ENCODE results near the gene PTPN3. TPM values are rescaled to one million over a fixed set of nuclear protein-coding genes. Genes with fewer than 3 reads are reported as not detected.
A peak's percentile ranks its signal among the peaks of the same experiment; 100 is the strongest.

The PTPN3 gene
- total and polyA plus RNA-seq, 10 of the 15 experiments (the other 5 are each of a cell fraction or from before 2014, with no cell fraction given): 0.18 to 1.3 (median 0.39) TPM

GRCh38 chr9:109416135-109416706 is 81.9 kb downstream of the PTPN3 start (continued):
- no peak for TF ChIP-seq ZBTB11 (CRISPR knock-in tag; IDR thresholded peaks at IDR 0.05)
- 0 out of 2 replicates have a peak, but pooled peaks have one; percentile 50 for TF ChIP-seq BCL11A (IDR thresholded peaks at IDR 0.05; ENCODE audit: low read depth, low read length)
- TF ChIP-seq NKRF (conservative IDR thresholded peaks at IDR 0.05): no peak
- no peak for TF ChIP-seq KLF5 (IDR thresholded peaks at IDR 0.05; ENCODE audit: partially characterized antibody)
- TF ChIP-seq KAT2A (conservative IDR thresholded peaks at IDR 0.05; ENCODE audit: control insufficient read depth, low read depth, low read length): no peak
- TF ChIP-seq STAT3 (IDR thresholded peaks at IDR 0.05; ENCODE audit: low read depth, low read length): no peak
- no peak for TF ChIP-seq SRF (IDR thresholded peaks at IDR 0.05; ENCODE audit: low read depth in 2 of 2, low read length in 2 of 2)
- TF ChIP-seq E4F1 (IDR thresholded peaks at IDR 0.05; ENCODE audit: borderline replicate concordance, partially characterized antibody): no peak
- no peak for TF ChIP-seq HSF1 (IDR thresholded peaks at IDR 0.05; ENCODE audit: low read depth, low read length)
- TF ChIP-seq RCOR1 (conservative IDR thresholded peaks at IDR 0.05; ENCODE audit: low read depth, low read length): no peak
- TF ChIP-seq E2F8 (IDR thresholded peaks at IDR 0.05; ENCODE audit: low read depth, partially characterized antibody): no peak
- no peak for TF ChIP-seq SIX5 (IDR thresholded peaks at IDR 0.05; ENCODE audit: low read depth, low read length, severe bottlenecking)
- TF ChIP-seq LARP7 (IDR thresholded peaks at IDR 0.05): no peak
- no peak for TF ChIP-seq CREB1 (IDR thresholded peaks at IDR 0.05; ENCODE audit: low read depth)
- no peak for TF ChIP-seq PKNOX1 (IDR thresholded peaks at IDR 0.05)
- no peak for TF ChIP-seq ZNF217 (IDR thresholded peaks at IDR 0.05)
- peak; percentile 71 for TF ChIP-seq POLR2A (IDR thresholded peaks at IDR 0.05; ENCODE audit: low read depth, low read length)

All from GM12878 (cell line).